Urinary bladder (tissue), 4 donors: ENCODE results near the gene PCMTD2. TPM values are rescaled to one million over a fixed set of nuclear protein-coding genes. Genes with fewer than 3 reads are reported as not detected.

Experiments used
- DNase-seq: peaks from one replicate; pipeline ENCODE4 v3.0.0-alpha.2; 2015; ENCODE audit errors: extremely low spot score
- H3K27ac ChIP-seq: one replicate; pipeline ENCODE4 v1.5.1; 2013; ENCODE audit warnings: low read depth, mild to moderate bottlenecking, moderate library complexity
- H3K36me3 ChIP-seq: one replicate; pipeline ENCODE4 v1.6.1; 2013; ENCODE audit warnings: mild to moderate bottlenecking, moderate library complexity; ENCODE audit not compliant: insufficient read depth
- H3K4me1 ChIP-seq: one replicate; pipeline ENCODE4 v1.6.1; 2013; ENCODE audit warnings: mild to moderate bottlenecking, moderate library complexity; ENCODE audit not compliant: insufficient read depth
- H3K4me3 ChIP-seq: one replicate; pipeline ENCODE4 v1.5.1; 2013; ENCODE audit warnings: low read depth, low read length
- WGBS: extraction: QIAGEN DNeasy Blood & Tissue Kit; methylation state at CpG from one replicate; pipeline ENCODE4 v1.1.7; 2013; 5-methylcytosine and 5-hydroxymethylcytosine counted together
- polyA plus RNA-seq: library from polyadenylated mRNA; stranded (reverse); fragments of 200-250 nt; gene quantifications from one replicate; pipeline ENCODE4 v1.2.3, GENCODE V29; 2013
- total RNA-seq: library from RNA; depleted of rRNA; stranded (reverse); fragments of >200 nt; gene quantifications from one replicate; pipeline ENCODE4 v1.2.3, GENCODE V29; 2014
- donor health status: healthy with polysubstance abuse.
- donor health status: healthy.

PCMTD2 gene
- total and polyA plus RNA-seq, 2 donors = 39.1 to 93.9 TPM

GRCh38 chr20:64219202-64219601 lies 36.3 kb upstream of the PCMTD2 start:
- H3K4me3 ChIP-seq = no peak overlapping the region
- WGBS = 83% methylated on average over 12 of the region's 12 CpGs
- H3K4me1 ChIP-seq = no peaks in the 10 kb centered on the region
- DNase-seq = no peak
- no peaks in the 10 kb centered on the region for H3K36me3 ChIP-seq
- H3K27ac ChIP-seq = no peak overlapping the region

GRCh38 chr20:64219730-64220129 lies 35.8 kb upstream of the PCMTD2 start:
- no peak overlapping the region for H3K4me3 ChIP-seq
- no peak for DNase-seq
- no peaks in the 10 kb centered on the region for H3K4me1 ChIP-seq
- H3K36me3 ChIP-seq = no peaks in the 10 kb centered on the region
- WGBS = 79% methylated on average over 16 of the region's 16 CpGs
- no peak overlapping the region for H3K27ac ChIP-seq

GRCh38 chr20:64220420-64220819 lies 35.1 kb upstream of the PCMTD2 start:
- Histone ChIP-seq H3K36me3 (no peaks in the 10 kb centered on the region), H3K4me3 (no peak overlapping the region), H3K27ac (no peak overlapping the region), H3K4me1 (no peaks in the 10 kb centered on the region)
- no peak for DNase-seq
- 63% methylated on average over 8 of the region's 8 CpGs for WGBS

- Histone ChIP-seq H3K4me1 (no peaks in the 10 kb centered on the region), H3K4me3 (no peak overlapping the region), H3K36me3 (no peaks in the 10 kb centered on the region), H3K27ac (no peak overlapping the region)
- 72% methylated on average over 17 of the region's 17 CpGs for WGBS
- no peak for DNase-seq
Observed at GRCh38 chr20:64220891-64221527, 34.5 kb upstream of the PCMTD2 start.

- no peak for DNase-seq
- Histone ChIP-seq H3K4me1 (no peaks in the 10 kb centered on the region), H3K27ac (no peak overlapping the region), H3K36me3 (no peaks in the 10 kb centered on the region), H3K4me3 (no peak overlapping the region)
- WGBS = 79% methylated on average over 5 of the region's 5 CpGs
Observed at GRCh38 chr20:64222291-64222735, 33.2 kb upstream of the PCMTD2 start.

GRCh38 chr20:64222851-64223525 lies 32.6 kb upstream of the PCMTD2 start:
- H3K4me3 ChIP-seq = no peak overlapping the region
- no peak for DNase-seq
- WGBS = 72% methylated on average over 20 of the region's 20 CpGs
- H3K36me3 ChIP-seq = no peaks in the 10 kb centered on the region
- H3K4me1 ChIP-seq = no peaks in the 10 kb centered on the region
- H3K27ac ChIP-seq = no peak overlapping the region

GRCh38 chr20:64223526-64224067 lies 32.0 kb upstream of the PCMTD2 start:
- no peaks in the 10 kb centered on the region for H3K36me3 ChIP-seq
- no peak for DNase-seq
- no peaks in the 10 kb centered on the region for H3K4me1 ChIP-seq
- H3K4me3 ChIP-seq = no peak overlapping the region
- H3K27ac ChIP-seq = no peak overlapping the region
- 39% methylated on average over 13 of the region's 13 CpGs for WGBS

- peak; percentile 66 for DNase-seq
- Histone ChIP-seq H3K4me1 (no peaks in the 10 kb centered on the region), H3K4me3 (no peak overlapping the region), H3K36me3 (no peaks in the 10 kb centered on the region), H3K27ac (no peak overlapping the region)
- 55% methylated on average over 10 of the region's 10 CpGs for WGBS
Observed at GRCh38 chr20:64224351-64225170, 31.0 kb upstream of the PCMTD2 start.

GRCh38 chr20:64225171-64225595 lies 30.4 kb upstream of the PCMTD2 start:
- 76% methylated on average over 14 of the region's 14 CpGs for WGBS
- no peak for DNase-seq
- H3K4me3 ChIP-seq = no peak overlapping the region
- H3K27ac ChIP-seq = no peak overlapping the region
- no peaks in the 10 kb centered on the region for H3K36me3 ChIP-seq
- H3K4me1 ChIP-seq = no peaks in the 10 kb centered on the region

- Histone ChIP-seq H3K36me3 (no peaks in the 10 kb centered on the region), H3K27ac (no peak overlapping the region), H3K4me3 (no peak overlapping the region), H3K4me1 (no peaks in the 10 kb centered on the region)
- WGBS = 92% methylated on average over 14 of the region's 14 CpGs
- DNase-seq = no peak
Observed at GRCh38 chr20:64225828-64226598, 29.5 kb upstream of the PCMTD2 start.

- H3K27ac ChIP-seq = no peak overlapping the region
- no peak overlapping the region for H3K4me3 ChIP-seq
- WGBS = 88% methylated on average over 25 of the region's 25 CpGs
- no peaks in the 10 kb centered on the region for H3K4me1 ChIP-seq
- no peaks in the 10 kb centered on the region for H3K36me3 ChIP-seq
- DNase-seq = no peak
Observed at GRCh38 chr20:64226686-64227580, 28.6 kb upstream of the PCMTD2 start.

- Histone ChIP-seq H3K27ac (no peak overlapping the region), H3K36me3 (no peaks in the 10 kb centered on the region), H3K4me3 (no peak overlapping the region), H3K4me1 (no peaks in the 10 kb centered on the region)
- 85% methylated on average over 8 of the region's 8 CpGs for WGBS
- DNase-seq = no peak
Observed at GRCh38 chr20:64228086-64228653, 27.4 kb upstream of the PCMTD2 start.
